Breast epithelium (tissue), 3 donors: ENCODE results near the gene DRD5.

Experiments
- CTCF ChIP-seq, 3 donors: fragments of 450-650 bp; IDR thresholded peaks; one replicate each; pipeline ENCODE4 v1.5.1; 2016 to 2017; ENCODE audit warnings: antibody characterized with exemption in 3 of 3, mild to moderate bottlenecking in 3 of 3, moderate library complexity in 3 of 3
- POLR2A ChIP-seq: fragments of 450-650 bp; IDR thresholded peaks from one replicate; pipeline ENCODE4 v1.6.1; 2016; ENCODE audit warnings: antibody characterized with exemption, mild to moderate bottlenecking, moderate library complexity
- POLR2AphosphoS5 ChIP-seq, 3 donors: sonication (generic); formaldehyde crosslinking; IDR thresholded peaks; one replicate each; pipeline ENCODE4 v1.6.1; 2017; ENCODE audit warnings: antibody characterized with exemption in 3 of 3

DNA sequence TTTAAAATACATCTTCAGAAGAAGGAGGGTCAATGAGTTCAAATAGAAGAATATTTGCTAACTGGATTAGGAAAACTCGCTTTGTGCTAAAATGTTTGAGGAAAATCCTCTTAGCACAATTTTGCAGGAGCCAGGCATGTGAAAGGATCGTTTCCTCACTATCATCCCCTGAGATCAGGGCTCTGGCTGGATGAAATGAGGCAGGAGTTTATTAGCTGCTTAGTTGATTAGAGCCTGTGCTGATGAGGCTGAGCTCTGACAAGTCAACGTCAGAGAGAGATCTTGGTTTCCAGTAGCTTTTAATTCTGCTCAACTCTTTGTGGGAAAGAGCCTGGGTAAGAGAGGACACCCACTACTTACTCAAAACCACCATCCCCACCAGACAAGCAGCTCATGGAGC, 8.0 kb upstream of the DRD5 start:
- TF ChIP-seq POLR2A (no peak), CTCF (IDR thresholded peaks at IDR 0.05) (no peak), POLR2AphosphoS5 (IDR thresholded peaks at IDR 0.05) (no peak)
